Tibial nerve (tissue), 4 donors: ENCODE results near the gene TMEM120A. TPM values are rescaled to one million over a fixed set of nuclear protein-coding genes. Genes with fewer than 3 reads are reported as not detected.
"Not testable (repeated sequence)": the region's sequence is repeated elsewhere in the genome, so short reads cannot be mapped to it uniquely, and the experiment has no call there.

Source experiments
- DNase-seq, 2 donors: peaks; one replicate each; pipeline ENCODE4 v3.0.0-alpha.2; 2019; ENCODE audit warnings: low spot score in 2 of 2
- H3K27ac ChIP-seq, 4 donors: fragments of 200-600 bp; sonication (generic) in 3 of 4; one replicate each; pipeline ENCODE4 v1.5.1; 2017 to 2019; ENCODE audit warnings: mild to moderate bottlenecking in 1 of 4
- H3K27me3 ChIP-seq, 2 donors: fragments of 200-600 bp; sonication (generic) in 1 of 2; one replicate each; pipeline versions ENCODE4 v1.5.1 to v1.6.0; 2017 to 2019
- H3K36me3 ChIP-seq, 3 donors: fragments of 200-600 bp; sonication (generic); one replicate each; pipeline ENCODE4 v1.5.1; 2018 to 2019
- H3K4me1 ChIP-seq, 4 donors: fragments of 200-600 bp; sonication (generic) in 3 of 4; one replicate each; pipeline ENCODE4 v1.5.1; 2017 to 2019
- H3K4me3 ChIP-seq, 4 donors: fragments of 200-600 bp; sonication (generic) in 3 of 4; one replicate each; pipeline ENCODE4 v1.5.1; 2017 to 2019; ENCODE audit warnings: mild to moderate bottlenecking in 1 of 4, moderate library complexity in 1 of 4
- H3K9me3 ChIP-seq, 4 donors: fragments of 200-600 bp; sonication (generic) in 3 of 4; one replicate each; pipeline ENCODE4 v1.5.1; 2017 to 2019
- CTCF ChIP-seq, 5 experiments: fragments of 200-600 bp in 3 of 5; fragments of 450-650 bp in 2 of 5; sonication (generic) in 3 of 5; IDR thresholded peaks; one replicate each; pipeline ENCODE4 v1.5.1; 2016 to 2019; ENCODE audit warnings: antibody characterized with exemption in 5 of 5, mild to moderate bottlenecking in 3 of 5, moderate library complexity in 2 of 5
- EP300 ChIP-seq, 2 donors: sonication (generic); formaldehyde crosslinking; IDR thresholded peaks; one replicate each; pipeline ENCODE4 v1.6.1; 2017; ENCODE audit warnings: antibody characterized with exemption in 2 of 2, mild to moderate bottlenecking in 1 of 2
- POLR2A ChIP-seq, 2 donors: fragments of 450-650 bp; IDR thresholded peaks; one replicate each; pipeline ENCODE4 v1.6.1; 2017; ENCODE audit warnings: antibody characterized with exemption in 2 of 2, mild to moderate bottlenecking in 2 of 2, moderate library complexity in 2 of 2
- WGBS, 2 donors: methylation state at CpG; one replicate each; pipeline ENCODE4 v1.1.5; 2018; 5-methylcytosine and 5-hydroxymethylcytosine counted together
- total RNA-seq, 4 donors: library from RNA; depleted of rRNA; stranded (reverse); fragments of >200 nt; gene quantifications; one replicate each; pipeline ENCODE4 v1.1.0, GENCODE V29; 2016

Gene TMEM120A
- total RNA-seq, 4 donors from 2014 or later, result 38.7 to 108 (median 53.2) TPM

GRCh38 chr7:76011442-76011861, 17.1 kb upstream of the TMEM120A start:
- peak overlapping the region in 2 of 4 donors; percentile 2 to 48 for H3K27ac ChIP-seq
- no peak for DNase-seq
- H3K36me3 ChIP-seq, result peaks cover 0 to 46% (median 0%) of the 10 kb centered on the region in 3 donors
- no peaks in the 10 kb centered on the region for H3K27me3 ChIP-seq
- no peaks in the 10 kb centered on the region for H3K9me3 ChIP-seq
- H3K4me1 ChIP-seq, result peaks cover 0 to 20% (median 3%) of the 10 kb centered on the region in 4 donors
- H3K4me3 ChIP-seq, result no peak overlapping the region
- WGBS, 2 donors, result 44 to 49% methylated on average over 8 of the region's 8 CpGs
- TF ChIP-seq EP300 (IDR thresholded peaks at IDR 0.05), result no peak
- no peak for TF ChIP-seq POLR2A (IDR thresholded peaks at IDR 0.05)
- TF ChIP-seq CTCF (IDR thresholded peaks at IDR 0.05), result no peak

GRCh38 chr7:76009672-76010600, 15.5 kb upstream of the TMEM120A start:
- no peaks in the 10 kb centered on the region for H3K27me3 ChIP-seq
- H3K36me3 ChIP-seq, result peaks cover 0 to 42% (median 0%) of the 10 kb centered on the region in 3 donors
- H3K9me3 ChIP-seq, result no peaks in the 10 kb centered on the region
- no peak overlapping the region for H3K4me3 ChIP-seq
- WGBS, 2 donors, result 85 to 87% methylated on average over 11 of the region's 11 CpGs
- H3K27ac ChIP-seq, result no peak overlapping the region
- H3K4me1 ChIP-seq, result peaks cover 0 to 20% (median 3%) of the 10 kb centered on the region in 4 donors
- no peak for TF ChIP-seq EP300 (IDR thresholded peaks at IDR 0.05)
- TF ChIP-seq POLR2A (IDR thresholded peaks at IDR 0.05), result no peak
- TF ChIP-seq CTCF (IDR thresholded peaks at IDR 0.05), result no peak
- DNase-seq, result no peak

- peaks cover 0 to 42% (median 5%) of the 10 kb centered on the region in 3 donors for H3K36me3 ChIP-seq
- no peaks in the 10 kb centered on the region for H3K27me3 ChIP-seq
- peak overlapping the region in 1 of 4 donors; percentile 2 for H3K27ac ChIP-seq
- TF ChIP-seq EP300 (IDR thresholded peaks at IDR 0.05) (no peak), POLR2A (IDR thresholded peaks at IDR 0.05) (no peak), CTCF (IDR thresholded peaks at IDR 0.05) (no peak)
- no peak for DNase-seq
- H3K4me3 ChIP-seq, result no peak overlapping the region
- WGBS, 2 donors, result 80 to 81% methylated on average over 8 of the region's 8 CpGs
- peaks cover 0 to 20% (median 3%) of the 10 kb centered on the region in 4 donors for H3K4me1 ChIP-seq
- no peaks in the 10 kb centered on the region for H3K9me3 ChIP-seq
Measured at GRCh38 chr7:76008156-76008687, 13.8 kb upstream of the TMEM120A start.

GRCh38 chr7:76005004-76005403, 10.6 kb upstream of the TMEM120A start:
- Histone ChIP-seq H3K36me3 (peaks cover 0 to 52% (median 7%) of the 10 kb centered on the region in 3 donors), H3K4me1 (peaks cover 0 to 13% (median 3%) of the 10 kb centered on the region in 4 donors)
- not testable (repeated sequence) for H3K27ac ChIP-seq, H3K9me3 ChIP-seq, H3K4me3 ChIP-seq, DNase-seq, H3K27me3 ChIP-seq
- WGBS, 2 donors, result 78 to 90% methylated on average over 4 of the region's 4 CpGs

GRCh38 chr7:76003351-76003750, 9.0 kb upstream of the TMEM120A start:
- H3K4me3 ChIP-seq, result no peak overlapping the region
- 79 to 89% methylated on average over 9 to 10 of the region's 10 CpGs for WGBS, 2 donors

More at GRCh38 chr7:76003351-76003750, 9.0 kb upstream of the TMEM120A start:
- Histone ChIP-seq H3K36me3 (peaks cover 0 to 69% (median 7%) of the 10 kb centered on the region in 3 donors), H3K27me3 (no peaks in the 10 kb centered on the region), H3K9me3 (no peaks in the 10 kb centered on the region), H3K27ac (no peak overlapping the region), H3K4me1 (peaks cover 0 to under 1% (median 0%) of the 10 kb centered on the region in 4 donors)
- DNase-seq, result no peak
- TF ChIP-seq EP300 (IDR thresholded peaks at IDR 0.05) (no peak), CTCF (IDR thresholded peaks at IDR 0.05) (no peak), POLR2A (IDR thresholded peaks at IDR 0.05) (no peak)
